Left ventricle myocardium inferior (tissue), 1 donor: ENCODE data around the gene CES4A. TPM values are rescaled to one million over a fixed set of nuclear protein-coding genes. Genes with fewer than 3 reads are reported as not detected.

Experiments
- DNase-seq: peaks from one replicate; pipeline ENCODE4 v3.0.0-alpha.2; 2020
- H3K27ac ChIP-seq: fragments of 200-600 bp; replicated peaks from 2 replicates; pipeline ENCODE4 v1.8.0; 2021
- H3K27me3 ChIP-seq: fragments of 200-600 bp; 2 replicates; pipeline ENCODE4 v1.8.0; 2021; ENCODE audit warnings: low read depth
- H3K36me3 ChIP-seq: fragments of 200-600 bp; 2 replicates; pipeline ENCODE4 v1.8.0; 2021
- H3K4me1 ChIP-seq: fragments of 200-600 bp; 2 replicates; pipeline ENCODE4 v1.8.0; 2021
- H3K4me3 ChIP-seq: fragments of 200-600 bp; 2 replicates; pipeline ENCODE4 v1.8.0; 2021; ENCODE audit warnings: mild to moderate bottlenecking, moderate library complexity
- H3K9me3 ChIP-seq: fragments of 200-600 bp; replicated peaks from 2 replicates; pipeline ENCODE4 v1.8.0; 2021
- intact Hi-C: fragments of 100-400 bp; cut with micrococcal nuclease; formaldehyde crosslinking; loops from one replicate; pipeline ENCODE4 v1.11.0; 2022
- long read RNA-seq: library from polyadenylated mRNA; unstranded; transcript quantifications from one replicate; pipeline ENCODE4 v2.0.0, GENCODE V29; 2021
- total RNA-seq: library from RNA; stranded (reverse); fragmentation: NEBNext Ultra II Directional; extraction: Animal tissue kit (Norgen Biotek cat#: 25700); gene quantifications from one replicate; pipeline ENCODE4 v1.2.1, GENCODE V29; 2021
- TF ChIP-seq, protein P1 (sequence below): fragments of 200-600 bp; IDR thresholded peaks from 2 replicates; pipeline ENCODE4 v1.8.0; 2021; ENCODE audit warnings: antibody characterized with exemption, mild to moderate bottlenecking, borderline replicate concordance
- donor health status: DM: no; HTN: yes; CAD: no; lungs with severe emphysema.

The CES4A gene
- 11.0 TPM for total RNA-seq
- long read RNA-seq, partial matches to known transcripts: 0 of 11 reads
- long read RNA-seq, other reads (novel, unspliced or antisense): 9 of 11 reads

DNA sequence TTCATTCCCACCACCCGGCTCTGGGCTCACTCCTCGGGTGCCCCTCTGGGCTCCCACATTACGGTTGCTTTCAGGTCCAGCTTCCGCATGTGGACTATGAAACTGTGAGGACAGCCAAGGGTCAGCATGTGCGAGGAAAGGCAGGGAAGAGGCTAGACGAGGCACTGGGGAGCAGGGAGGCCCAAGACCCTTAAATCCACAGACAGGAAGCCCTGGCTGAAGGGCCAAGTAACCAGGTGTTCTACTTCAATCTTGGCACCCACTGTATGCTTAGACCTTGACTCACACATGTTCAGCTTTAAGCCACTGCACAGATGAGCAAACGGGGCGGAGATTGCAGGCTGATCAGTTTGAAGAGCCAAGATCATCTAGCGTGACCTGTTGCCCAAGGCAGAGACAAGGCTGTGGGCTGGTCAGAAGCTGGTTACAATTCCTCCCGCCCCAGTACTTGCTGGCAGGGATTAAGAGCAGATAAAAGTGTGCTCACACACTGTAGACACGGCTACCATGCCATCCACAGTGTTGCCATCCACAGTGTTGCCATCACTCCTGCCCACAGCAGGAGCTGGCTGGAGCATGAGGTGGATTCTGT is at the start of gene CES4A:
Gene CES4A (plus strand): TSS at position 393 of the 592 bp plus-strand sequence. CDS start 184 bp downstream, at position 577.
- Histone ChIP-seq H3K4me3 (no peak within 1 kb of the TSS), H3K27ac (no peak within 1 kb of the TSS), H3K9me3 (no peaks in the 10 kb centered on the region), H3K36me3 (no peaks in the 10 kb centered on the region), H3K27me3 (no peaks in the 10 kb centered on the region), H3K4me1 (no peaks in the 10 kb centered on the region)
- intact Hi-C loops: no loop called here
- DNase-seq: no peak
- TF ChIP-seq, protein P1, sequence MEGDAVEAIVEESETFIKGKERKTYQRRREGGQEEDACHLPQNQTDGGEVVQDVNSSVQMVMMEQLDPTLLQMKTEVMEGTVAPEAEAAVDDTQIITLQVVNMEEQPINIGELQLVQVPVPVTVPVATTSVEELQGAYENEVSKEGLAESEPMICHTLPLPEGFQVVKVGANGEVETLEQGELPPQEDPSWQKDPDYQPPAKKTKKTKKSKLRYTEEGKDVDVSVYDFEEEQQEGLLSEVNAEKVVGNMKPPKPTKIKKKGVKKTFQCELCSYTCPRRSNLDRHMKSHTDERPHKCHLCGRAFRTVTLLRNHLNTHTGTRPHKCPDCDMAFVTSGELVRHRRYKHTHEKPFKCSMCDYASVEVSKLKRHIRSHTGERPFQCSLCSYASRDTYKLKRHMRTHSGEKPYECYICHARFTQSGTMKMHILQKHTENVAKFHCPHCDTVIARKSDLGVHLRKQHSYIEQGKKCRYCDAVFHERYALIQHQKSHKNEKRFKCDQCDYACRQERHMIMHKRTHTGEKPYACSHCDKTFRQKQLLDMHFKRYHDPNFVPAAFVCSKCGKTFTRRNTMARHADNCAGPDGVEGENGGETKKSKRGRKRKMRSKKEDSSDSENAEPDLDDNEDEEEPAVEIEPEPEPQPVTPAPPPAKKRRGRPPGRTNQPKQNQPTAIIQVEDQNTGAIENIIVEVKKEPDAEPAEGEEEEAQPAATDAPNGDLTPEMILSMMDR: no peak

DNA sequence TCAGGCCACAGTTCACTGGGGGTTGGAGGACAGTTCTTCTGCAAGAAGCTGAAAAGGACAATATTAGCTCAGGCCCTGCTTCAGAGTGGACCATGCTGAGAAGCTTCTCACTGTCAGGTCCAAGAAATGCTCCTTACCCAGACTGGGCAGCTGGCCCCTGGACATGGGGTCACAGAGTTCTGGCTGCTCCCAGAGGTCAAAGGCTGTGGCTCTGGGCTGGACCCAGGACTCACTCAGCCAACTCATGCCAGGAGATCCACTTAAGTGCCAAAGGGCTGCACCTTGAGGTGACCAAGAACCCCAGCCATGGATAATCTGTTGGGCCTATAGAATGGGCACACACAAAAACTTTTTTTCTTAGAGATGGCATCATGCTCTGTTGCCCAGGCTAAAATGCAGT is 49.0 kb upstream of the CES4A start:
- intact Hi-C loops: no loop called here
- H3K4me3 ChIP-seq: no peak overlapping the region
- no peak overlapping the region for H3K27ac ChIP-seq
- H3K4me1 ChIP-seq: peaks cover 45% of the 10 kb centered on the region
- peaks cover 68% of the 10 kb centered on the region for H3K36me3 ChIP-seq
- TF ChIP-seq, protein P1: no peak
- DNase-seq: no peak
- H3K27me3 ChIP-seq: no peaks in the 10 kb centered on the region
- no peaks in the 10 kb centered on the region for H3K9me3 ChIP-seq

DNA sequence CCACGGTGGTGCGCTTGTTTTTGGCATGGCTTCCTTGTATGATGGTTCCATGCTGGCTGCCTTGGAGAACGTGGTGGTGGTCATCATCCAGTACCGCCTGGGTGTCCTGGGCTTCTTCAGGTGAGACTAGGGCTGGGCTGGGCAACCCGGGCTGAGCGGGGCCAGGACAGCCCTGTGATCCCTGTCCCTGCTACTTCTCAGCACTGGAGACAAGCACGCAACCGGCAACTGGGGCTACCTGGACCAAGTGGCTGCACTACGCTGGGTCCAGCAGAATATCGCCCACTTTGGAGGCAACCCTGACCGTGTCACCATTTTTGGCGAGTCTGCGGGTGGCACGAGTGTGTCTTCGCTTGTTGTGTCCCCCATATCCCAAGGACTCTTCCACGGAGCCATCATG is 48.2 kb upstream of the CES4A start:
- no peak overlapping the region for H3K27ac ChIP-seq
- TF ChIP-seq, protein P1: no peak
- no peaks in the 10 kb centered on the region for H3K27me3 ChIP-seq
- H3K9me3 ChIP-seq: no peaks in the 10 kb centered on the region
- peaks cover 37% of the 10 kb centered on the region for H3K4me1 ChIP-seq
- no peak for DNase-seq
- no peak overlapping the region for H3K4me3 ChIP-seq
- intact Hi-C loops: no loop called here
- peaks cover 68% of the 10 kb centered on the region for H3K36me3 ChIP-seq

DNA sequence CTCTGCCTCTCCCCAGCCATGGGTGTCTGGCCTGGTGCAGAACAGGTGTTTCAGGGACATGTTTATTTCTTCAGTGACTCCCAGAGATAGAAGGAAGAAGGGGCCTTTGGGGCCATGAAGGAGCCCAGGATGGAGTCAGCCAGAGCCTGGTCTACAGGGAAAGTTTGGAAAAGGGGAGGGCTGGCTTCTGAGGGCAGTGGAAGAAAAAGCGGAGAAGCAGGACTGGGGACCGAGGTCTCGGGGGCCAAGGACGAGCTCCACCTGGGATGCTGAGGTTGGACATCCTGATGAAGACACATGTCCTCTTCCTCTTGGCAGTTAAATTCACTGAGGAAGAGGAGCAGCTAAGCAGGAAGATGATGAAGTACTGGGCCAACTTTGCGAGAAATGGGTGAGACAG is 45.4 kb upstream of the CES4A start:
- Histone ChIP-seq H3K27me3 (no peaks in the 10 kb centered on the region), H3K4me1 (peaks cover 20% of the 10 kb centered on the region), H3K36me3 (peaks cover 63% of the 10 kb centered on the region), H3K9me3 (no peaks in the 10 kb centered on the region), H3K4me3 (no peak overlapping the region), H3K27ac (no peak overlapping the region)
- intact Hi-C loops: no loop called here
- TF ChIP-seq, protein P1: no peak
- no peak for DNase-seq

DNA sequence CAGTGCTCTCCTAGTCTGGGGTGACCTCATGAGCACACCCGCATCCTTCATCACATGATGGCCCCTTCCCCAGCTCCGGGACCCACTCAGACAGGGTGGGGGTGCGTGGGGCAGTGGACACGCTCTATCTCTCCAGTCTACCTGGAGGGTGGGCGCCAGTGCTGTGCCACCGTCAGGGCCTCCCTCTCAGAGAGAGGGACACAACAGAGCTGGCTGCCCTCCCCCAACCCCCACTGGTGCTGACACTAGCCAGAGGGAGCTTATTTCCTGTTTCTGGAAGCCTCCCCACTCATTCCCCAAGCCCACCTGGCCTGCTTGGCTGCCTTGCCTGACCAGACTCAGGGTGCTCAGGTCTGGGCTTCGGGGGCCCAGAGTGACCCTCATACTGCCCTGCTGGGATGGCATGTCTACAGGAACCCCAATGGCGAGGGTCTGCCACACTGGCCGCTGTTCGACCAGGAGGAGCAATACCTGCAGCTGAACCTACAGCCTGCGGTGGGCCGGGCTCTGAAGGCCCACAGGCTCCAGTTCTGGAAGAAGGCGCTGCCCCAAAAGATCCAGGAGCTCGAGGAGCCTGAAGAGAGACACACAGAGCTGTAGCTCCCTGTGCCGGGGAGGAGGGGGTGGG is 44.8 kb upstream of the CES4A start:
- no peak overlapping the region for H3K27ac ChIP-seq
- H3K36me3 ChIP-seq: peaks cover 57% of the 10 kb centered on the region

More for the DNA sequence above, 44.8 kb upstream of the CES4A start:
- no peak overlapping the region for H3K4me3 ChIP-seq
- no peaks in the 10 kb centered on the region for H3K9me3 ChIP-seq
- H3K4me1 ChIP-seq: peaks cover 20% of the 10 kb centered on the region
- no peak for DNase-seq
- TF ChIP-seq, protein P1: no peak
- no peaks in the 10 kb centered on the region for H3K27me3 ChIP-seq
- intact Hi-C loops: no loop called here
